CD4-positive, alpha-beta memory T cell (primary cell): ENCODE results near the gene OSBPL8. TPM values are rescaled to one million over a fixed set of nuclear protein-coding genes. Genes with fewer than 3 reads are reported as not detected.
"Not testable (repeated sequence)": the region's sequence is repeated elsewhere in the genome, so short reads cannot be mapped to it uniquely, and the experiment has no call there.

Experiments used
- CTCF ChIA-PET: fragments of 350-600 bp; sonication (Branson Sonifier 250); formaldehyde crosslinking; loops from one replicate; lab custom pipeline; 2021; ENCODE audit warnings: inconsistent platforms; ENCODE audit not compliant: partially characterized antibody; lab: Charles Lee
- POLR2A ChIA-PET: fragments of 350-600 bp; sonication (Branson Sonifier 250); formaldehyde crosslinking; loops from one replicate; lab custom pipeline; 2021; ENCODE audit not compliant: partially characterized antibody; lab: Charles Lee
- DNase-seq, 5 donors: peaks; one replicate each; pipeline versions ENCODE4 v3.0.0 to v3.0.0-alpha.2; 2020 to 2022; ENCODE audit warnings: mixed read lengths in 1 of 5
- H3K27ac ChIP-seq: one replicate; pipeline ENCODE4 v1.7.0; 2013; ENCODE audit warnings: low read depth, low read length
- H3K27me3 ChIP-seq: 2 replicates; pipeline ENCODE4 v1.7.0; 2013; ENCODE audit warnings: mild to moderate bottlenecking, low read length, moderate library complexity; ENCODE audit not compliant: insufficient read depth
- H3K36me3 ChIP-seq: 2 replicates; pipeline ENCODE4 v1.7.0; 2013; ENCODE audit warnings: mild to moderate bottlenecking, low read length, moderate library complexity; ENCODE audit not compliant: insufficient read depth
- H3K4me1 ChIP-seq: 2 replicates; pipeline ENCODE4 v1.7.0; 2013; ENCODE audit warnings: mild to moderate bottlenecking, low read length, moderate library complexity; ENCODE audit not compliant: insufficient read depth
- H3K4me3 ChIP-seq, 2 donors: one replicate each; pipeline ENCODE4 v1.7.0; 2013; ENCODE audit warnings: low read length in 2 of 2, mild to moderate bottlenecking in 1 of 2
- H3K9me3 ChIP-seq, 2 donors: one replicate each; pipeline ENCODE4 v1.7.0; 2013; ENCODE audit warnings: low read length in 2 of 2, control low read depth in 1 of 2; ENCODE audit not compliant: control insufficient read depth in 1 of 2
- H3K27ac Mint-ChIP-seq, 7 donors: one replicate each; pipeline ENCODE4 v1.8.0; 2020 to 2021; ENCODE audit warnings: mixed read lengths in 7 of 7, mild to moderate bottlenecking in 6 of 7, inconsistent platforms in 3 of 7, moderate library complexity in 3 of 7
- H3K27me3 Mint-ChIP-seq, 2 donors: one replicate each; pipeline ENCODE4 v1.8.0; 2020 to 2021; ENCODE audit warnings: mixed read lengths in 2 of 2
- H3K36me3 Mint-ChIP-seq, 2 donors: one replicate each; pipeline ENCODE4 v1.8.0; 2020 to 2021; ENCODE audit warnings: mixed read lengths in 2 of 2, inconsistent platforms in 1 of 2, mild to moderate bottlenecking in 1 of 2
- H3K4me1 Mint-ChIP-seq, 4 donors: one replicate each; pipeline ENCODE4 v1.8.0; 2020 to 2021; ENCODE audit warnings: mixed read lengths in 4 of 4, mild to moderate bottlenecking in 1 of 4
- H3K4me3 Mint-ChIP-seq, 8 donors: one replicate each; pipeline ENCODE4 v1.8.0; 2020 to 2021; ENCODE audit warnings: mixed read lengths in 8 of 8, mild to moderate bottlenecking in 7 of 8, moderate library complexity in 6 of 8, inconsistent platforms in 3 of 8
- H3K9me3 Mint-ChIP-seq, 8 donors: one replicate each; pipeline ENCODE4 v1.8.0; 2020 to 2021; ENCODE audit warnings: mixed read lengths in 8 of 8, mild to moderate bottlenecking in 5 of 8, inconsistent platforms in 3 of 8, moderate library complexity in 1 of 8
- intact Hi-C: fragments of 100-400 bp; cut with micrococcal nuclease; formaldehyde crosslinking; loops from one replicate; pipeline ENCODE4 v1.15.1; 2023
- polyA plus RNA-seq, 2 donors: library from polyadenylated mRNA; unstranded; fragments of 300-500 nt; fragmentation: Illumina TruSeq; gene quantifications; one replicate each; pipeline ENCODE4 v1.2.3, GENCODE V29; 2021
- total RNA-seq, 2 experiments: library from RNA; stranded (reverse); gene quantifications; one replicate each; pipeline ENCODE4 v1.2.3, GENCODE V29; 2021

OSBPL8 gene
- total and polyA plus RNA-seq, 4 experiments from 2014 or later, result 126 to 143 (median 129) TPM

GRCh38 chr12:76332606-76333005 is 227.0 kb downstream of the OSBPL8 start:
- no peak overlapping the region for H3K4me3 Mint-ChIP-seq
- H3K4me3 ChIP-seq, result no peak overlapping the region
- H3K27me3 ChIP-seq, result peaks cover 5% of the 10 kb centered on the region
- peaks cover 0 to 4% of the 10 kb centered on the region in 2 donors for H3K36me3 Mint-ChIP-seq
- H3K4me1 Mint-ChIP-seq, result no peaks in the 10 kb centered on the region
- CTCF ChIA-PET, result no interaction called here
- peaks cover 0 to 6% (median 0%) of the 10 kb centered on the region in 8 donors for H3K9me3 Mint-ChIP-seq
- POLR2A ChIA-PET, result no interaction called here
- intact Hi-C loops, result no loop called here
- H3K9me3 ChIP-seq, result no peaks in the 10 kb centered on the region
- no peak overlapping the region for H3K27ac ChIP-seq
- no peak overlapping the region for H3K27ac Mint-ChIP-seq
- no peaks in the 10 kb centered on the region for H3K4me1 ChIP-seq
- H3K36me3 ChIP-seq, result no peaks in the 10 kb centered on the region
- DNase-seq, result no peak
- peaks cover 9 to 10% of the 10 kb centered on the region in 2 donors for H3K27me3 Mint-ChIP-seq

GRCh38 chr12:76329606-76330005 is 230.0 kb downstream of the OSBPL8 start:
- POLR2A ChIA-PET, result no interaction called here
- no peaks in the 10 kb centered on the region for H3K36me3 Mint-ChIP-seq

GRCh38 chr12:76329159-76329558 is 230.4 kb downstream of the OSBPL8 start:
- POLR2A ChIA-PET, result no interaction called here
- Histone ChIP-seq H3K27ac (no peak overlapping the region), H3K4me1 (no peaks in the 10 kb centered on the region), H3K36me3 (no peaks in the 10 kb centered on the region), H3K27me3 (peaks cover 5% of the 10 kb centered on the region), H3K4me3 (no peak overlapping the region), H3K9me3 (no peaks in the 10 kb centered on the region)
- no peaks in the 10 kb centered on the region for H3K36me3 Mint-ChIP-seq
- peaks cover 10 to 13% of the 10 kb centered on the region in 2 donors for H3K27me3 Mint-ChIP-seq
- no peak overlapping the region for H3K27ac Mint-ChIP-seq
- CTCF ChIA-PET, result interaction anchor here (2.0 kb wide), 1 partner anchor 11 kb away, joined by 6 read pairs; no protein-coding TSS in a partner anchor
- intact Hi-C loops, result no loop called here
- no peak for DNase-seq
- H3K9me3 Mint-ChIP-seq, result peaks cover 0 to 6% (median 3%) of the 10 kb centered on the region in 8 donors
- H3K4me1 Mint-ChIP-seq, result no peaks in the 10 kb centered on the region
- H3K4me3 Mint-ChIP-seq, result no peak overlapping the region

More at GRCh38 chr12:76329606-76330005, 230.0 kb downstream of the OSBPL8 start:
- Histone ChIP-seq H3K27ac (no peak overlapping the region), H3K36me3 (no peaks in the 10 kb centered on the region), H3K27me3 (peaks cover 5% of the 10 kb centered on the region), H3K9me3 (no peaks in the 10 kb centered on the region), H3K4me1 (no peaks in the 10 kb centered on the region), H3K4me3 (no peak overlapping the region)
- Mint-ChIP-seq H3K4me1 (no peaks in the 10 kb centered on the region), H3K9me3 (peaks cover 0 to 6% (median 3%) of the 10 kb centered on the region in 8 donors), H3K27ac (no peak overlapping the region), H3K27me3 (peaks cover 10 to 13% of the 10 kb centered on the region in 2 donors), H3K4me3 (no peak overlapping the region)
- intact Hi-C loops, result no loop called here
- no peak for DNase-seq
- CTCF ChIA-PET, result interaction anchor here (2.0 kb wide), 1 partner anchor 11 kb away, joined by 6 read pairs; no protein-coding TSS in a partner anchor

GRCh38 chr12:76319595-76320319 is 239.8 kb downstream of the OSBPL8 start:
- H3K36me3 ChIP-seq, H3K4me1 Mint-ChIP-seq, H3K27ac ChIP-seq, H3K36me3 Mint-ChIP-seq, DNase-seq, H3K9me3 ChIP-seq, H3K4me1 ChIP-seq, H3K4me3 ChIP-seq, POLR2A ChIA-PET, H3K27ac Mint-ChIP-seq, H3K4me3 Mint-ChIP-seq, intact Hi-C loops, H3K27me3 ChIP-seq, H3K9me3 Mint-ChIP-seq: not testable (repeated sequence)
- peaks cover 6 to 12% of the 10 kb centered on the region in 2 donors for H3K27me3 Mint-ChIP-seq
- CTCF ChIA-PET, result interaction anchor here (2.2 kb wide), 1 partner anchor 9 kb away, joined by 6 read pairs; no protein-coding TSS in a partner anchor

GRCh38 chr12:76318773-76319594 is 240.6 kb downstream of the OSBPL8 start:
- ChIA-PET CTCF (interaction anchor here (0.7 to 2.2 kb wide), 2 partner anchors 9 to 1839 kb away, joined by 3 to 6 read pairs; no protein-coding TSS in a partner anchor), POLR2A (no interaction called here)
- Mint-ChIP-seq H3K27me3 (peaks cover 6 to 13% of the 10 kb centered on the region in 2 donors), H3K36me3 (no peaks in the 10 kb centered on the region), H3K9me3 (no peaks in the 10 kb centered on the region), H3K27ac (no peak overlapping the region), H3K4me1 (no peaks in the 10 kb centered on the region), H3K4me3 (no peak overlapping the region)
- Histone ChIP-seq H3K9me3 (no peaks in the 10 kb centered on the region), H3K27ac (no peak overlapping the region), H3K4me1 (no peaks in the 10 kb centered on the region), H3K4me3 (no peak overlapping the region), H3K27me3 (no peaks in the 10 kb centered on the region), H3K36me3 (no peaks in the 10 kb centered on the region)
- intact Hi-C loops, result no loop called here
- no peak for DNase-seq

- Histone ChIP-seq H3K27me3 (no peaks in the 10 kb centered on the region), H3K4me3 (no peak overlapping the region), H3K27ac (no peak overlapping the region), H3K4me1 (no peaks in the 10 kb centered on the region), H3K9me3 (no peaks in the 10 kb centered on the region), H3K36me3 (no peaks in the 10 kb centered on the region)
- no peaks in the 10 kb centered on the region for H3K36me3 Mint-ChIP-seq
- H3K9me3 Mint-ChIP-seq, result no peaks in the 10 kb centered on the region
- DNase-seq, result no peak
- H3K27ac Mint-ChIP-seq, result no peak overlapping the region
- ChIA-PET CTCF (interaction anchor here (2.2 kb wide), 1 partner anchor 10 kb away, joined by 6 read pairs; no protein-coding TSS in a partner anchor), POLR2A (no interaction called here)
- peaks cover 10 to 13% of the 10 kb centered on the region in 2 donors for H3K27me3 Mint-ChIP-seq
- H3K4me1 Mint-ChIP-seq, result no peaks in the 10 kb centered on the region
- no peak overlapping the region for H3K4me3 Mint-ChIP-seq
- intact Hi-C loops, result no loop called here
Observed at GRCh38 chr12:76317976-76318375, 241.6 kb downstream of the OSBPL8 start.

- Histone ChIP-seq H3K27me3 (no peaks in the 10 kb centered on the region), H3K9me3 (no peaks in the 10 kb centered on the region), H3K36me3 (no peaks in the 10 kb centered on the region), H3K4me1 (no peaks in the 10 kb centered on the region), H3K4me3 (no peak overlapping the region), H3K27ac (no peak overlapping the region)
- ChIA-PET POLR2A (no interaction called here), CTCF (no interaction called here)
- Mint-ChIP-seq H3K4me3 (no peak overlapping the region), H3K36me3 (no peaks in the 10 kb centered on the region), H3K27me3 (peaks cover 12 to 23% of the 10 kb centered on the region in 2 donors), H3K9me3 (no peaks in the 10 kb centered on the region), H3K27ac (no peak overlapping the region), H3K4me1 (no peaks in the 10 kb centered on the region)
- intact Hi-C loops, result no loop called here
- DNase-seq, result no peak
Observed at GRCh38 chr12:76316468-76316867, 243.1 kb downstream of the OSBPL8 start.
